Left cardiac atrium (tissue), 4 donors: ENCODE measurements around the gene ADIG. TPM values are rescaled to one million over a fixed set of nuclear protein-coding genes. Genes with fewer than 3 reads are reported as not detected.
A peak's percentile ranks its signal among the peaks of the same experiment; 100 is the strongest.
"Not testable (repeated sequence)": the region's sequence is repeated elsewhere in the genome, so short reads cannot be mapped to it uniquely, and the experiment has no call there.

ENCODE experiments used
- ATAC-seq, 2 donors: fragments of 200-7000 bp; cut with Tn5 transposase; one replicate each; pipeline ENCODE4 v1.9.1; 2020; ENCODE audit warnings: mild to moderate bottlenecking in 2 of 2, moderate library complexity in 2 of 2
- DNase-seq: peaks from one replicate; pipeline ENCODE4 v3.0.0-alpha.2; 2020
- intact Hi-C, 2 donors: fragments of 100-400 bp; cut with DNase I; formaldehyde crosslinking; loops; one replicate each; pipeline versions ENCODE4 v1.14.1 to v1.15.1; 2022 to 2023
- total RNA-seq, 2 donors: library from RNA; stranded (reverse); fragmentation: NEBNext Ultra II Directional; extraction: Animal tissue kit (Norgen Biotek cat#: 25700); gene quantifications; one replicate each; pipeline ENCODE4 v1.2.1, GENCODE V29; 2021
- donor health status: DM: no; HTN: yes; CAD: no.
- donor health status: DM: no; HTN: yes; CAD: no; lungs with severe emphysema.
- donor health status: DM: yes; HTN: yes; CAD: no.
- donor health status: Dilated cardiomyopathy.

Gene ADIG
- total RNA-seq, 2 donors from 2014 or later: not detected

DNA sequence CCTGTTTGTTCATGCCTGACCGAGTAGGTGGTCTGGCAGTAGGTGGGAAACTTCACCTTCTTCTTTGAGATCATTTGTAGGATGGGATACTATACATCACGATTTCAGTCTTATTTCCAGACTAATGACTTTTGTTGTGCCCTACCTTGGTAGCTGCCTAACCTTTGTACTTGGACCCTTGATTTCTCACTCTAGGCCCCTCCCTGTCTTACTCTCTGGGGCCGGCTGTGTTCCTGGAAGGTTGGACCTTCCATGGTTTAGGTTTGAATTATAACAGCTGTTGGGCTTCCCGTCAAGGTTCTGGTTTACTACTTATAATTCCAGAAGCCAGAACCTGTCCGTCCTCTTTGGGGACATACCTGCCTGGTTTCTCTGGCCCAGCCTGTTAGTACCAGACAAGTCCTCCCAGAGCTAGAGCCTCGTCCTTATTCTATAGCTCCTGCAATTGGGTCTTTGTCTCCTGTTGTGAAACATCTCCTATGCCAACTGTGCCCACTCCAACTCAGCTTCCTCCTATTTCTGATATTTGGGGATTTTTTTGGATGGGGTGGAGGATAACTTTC is 14.9 kb upstream of the ADIG start:
- DNase-seq: no peak
- intact Hi-C loops: no loop called here
- ATAC-seq: no peak

DNA sequence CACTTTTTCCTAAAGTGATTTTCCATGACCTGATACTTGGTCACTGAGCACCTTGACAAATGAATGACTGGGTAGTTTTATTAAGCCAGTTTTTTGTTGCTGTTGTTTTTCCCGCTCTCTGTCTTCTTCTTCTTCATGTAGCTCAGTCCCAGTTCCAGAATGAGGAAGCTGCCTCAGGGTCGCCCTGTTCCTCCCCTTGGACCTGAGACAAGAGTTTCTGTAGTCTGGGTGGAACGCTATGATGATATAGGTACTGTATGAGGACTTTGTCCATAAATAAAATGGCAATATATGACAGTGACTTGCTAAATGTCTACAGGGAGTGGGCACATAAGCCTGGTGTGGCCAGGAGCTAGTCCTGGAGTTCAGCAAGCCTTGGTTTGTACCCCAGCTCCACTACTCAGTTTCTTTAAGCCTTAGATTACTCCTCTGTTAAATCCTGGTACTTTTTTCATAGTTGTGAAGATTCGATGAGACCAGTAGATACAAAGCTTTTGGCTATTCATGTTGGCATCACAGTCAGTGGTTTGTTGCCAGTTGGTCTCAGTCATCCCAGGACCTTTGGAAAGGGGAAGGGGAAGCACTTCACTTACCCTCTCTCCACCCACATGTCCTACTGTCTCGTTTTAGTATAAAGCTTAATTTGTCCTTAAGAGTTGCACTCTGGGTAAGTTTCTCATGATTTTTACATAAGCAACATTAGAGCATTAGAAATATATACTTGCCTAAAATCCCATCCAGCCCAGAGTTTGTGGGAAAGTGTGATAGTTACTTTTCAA is 11.1 kb upstream of the ADIG start:
- ATAC-seq (peak in 1 of 2 donors; percentile 30), DNase-seq (no peak)
- intact Hi-C loops: no loop called here

DNA sequence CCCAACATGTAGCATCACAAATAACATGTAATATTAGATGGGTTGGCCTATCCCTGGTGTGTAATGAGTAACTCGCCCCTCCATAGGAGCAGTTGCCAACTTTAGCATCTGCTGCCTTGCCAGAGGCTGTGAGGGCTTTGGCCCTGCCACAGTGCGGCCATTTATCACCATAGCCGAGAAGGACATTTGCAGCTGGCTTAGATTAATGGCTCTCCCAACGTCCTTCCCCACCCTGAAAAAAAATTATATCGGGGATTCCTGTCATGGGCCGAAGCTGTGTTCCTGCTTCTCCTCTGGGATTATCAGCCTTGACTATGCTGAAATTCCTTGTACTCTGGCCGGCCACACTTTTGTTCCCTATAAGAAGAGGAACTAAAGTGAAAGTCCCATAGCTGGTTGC is 7.6 kb upstream of the ADIG start:
- DNase-seq (no peak), ATAC-seq (peak in 1 of 2 donors; percentile 38)
- intact Hi-C loops: no loop called here

DNA sequence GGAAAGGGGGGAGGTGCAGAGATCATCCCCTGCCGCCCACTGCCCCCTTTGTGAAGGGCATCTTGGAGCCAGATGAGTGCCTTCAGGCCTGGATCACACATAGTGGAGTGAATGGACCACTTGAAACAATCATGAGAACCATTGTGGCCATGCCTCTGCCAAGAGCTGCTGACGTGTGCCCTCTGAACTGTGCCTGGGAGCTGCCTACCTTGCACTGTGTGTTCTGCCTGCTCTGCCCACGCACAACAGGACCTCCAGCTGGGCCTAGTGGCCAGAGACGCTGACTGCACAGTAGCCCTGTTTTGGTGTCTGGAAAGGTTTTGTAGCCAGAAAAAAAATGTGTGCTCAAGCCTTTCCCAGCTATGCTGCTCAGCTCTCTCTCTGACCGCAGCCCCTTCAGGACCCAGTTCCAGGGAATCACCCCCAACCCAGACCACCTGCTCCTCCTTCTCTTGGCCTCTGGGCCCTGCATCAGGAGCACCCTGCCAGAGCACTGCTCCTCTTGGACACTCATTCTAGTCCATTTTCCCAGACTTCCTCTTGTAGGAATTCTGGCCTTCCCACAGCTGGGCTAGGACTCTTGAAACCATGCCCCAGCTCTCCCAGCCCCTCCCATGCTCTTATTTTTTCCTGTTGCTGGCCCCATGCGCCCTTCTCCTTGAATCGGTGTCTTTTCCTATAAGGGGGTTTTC is 1.6 kb upstream of the ADIG start:
- ATAC-seq: peak; percentile 36 to 77
- intact Hi-C loops: no loop called here
- DNase-seq: peak; percentile 45

DNA sequence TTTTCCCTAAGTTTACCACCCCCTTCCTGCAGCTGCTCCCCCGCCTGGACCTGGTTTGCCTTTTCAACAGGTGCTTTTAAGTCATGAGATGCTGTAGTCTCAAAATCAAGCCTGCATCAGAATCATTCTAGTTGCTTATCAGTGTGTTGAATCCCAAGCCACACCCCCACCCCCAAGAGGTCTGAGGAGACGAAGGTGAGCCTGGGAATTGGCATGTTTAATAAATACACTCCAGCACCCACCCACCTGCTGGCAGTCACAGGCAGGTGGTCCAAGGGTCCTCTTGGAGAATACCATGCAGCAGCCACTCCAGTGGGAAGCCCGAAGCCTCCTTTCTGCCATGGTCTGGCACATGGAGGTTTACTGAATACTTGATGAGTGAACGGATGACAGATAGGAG is 1.1 kb upstream of the ADIG start:
- ATAC-seq (no peak), DNase-seq (no peak)
- intact Hi-C loops: no loop called here

DNA sequence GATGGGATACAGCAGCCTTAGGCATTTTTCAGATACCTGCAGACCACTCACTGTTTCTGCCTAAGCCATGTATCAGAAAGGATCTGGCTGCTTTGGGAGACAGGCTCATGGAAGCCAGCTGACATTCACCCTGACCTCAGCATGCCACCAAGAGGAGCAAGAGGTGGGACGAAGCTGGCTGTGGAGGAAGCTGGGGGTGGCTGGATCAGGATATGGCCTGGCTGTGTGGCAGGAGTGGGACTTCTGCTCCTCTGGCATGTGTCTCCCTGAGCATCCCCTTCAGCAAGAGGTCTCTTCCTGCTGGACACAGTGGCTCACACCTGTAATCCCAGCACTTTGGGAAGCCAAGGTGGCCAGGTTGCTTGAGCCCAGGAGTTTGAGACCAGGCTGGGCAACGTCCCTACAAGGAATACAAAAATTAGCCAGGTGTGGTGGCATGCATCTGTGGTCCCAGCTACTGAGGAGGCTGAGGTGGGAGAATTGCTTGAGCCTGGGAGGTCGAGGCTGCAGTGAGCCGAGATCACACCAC is 897 bp downstream of the ADIG start:
- DNase-seq (no peak), ATAC-seq (no peak)
- intact Hi-C loops: no loop called here

DNA sequence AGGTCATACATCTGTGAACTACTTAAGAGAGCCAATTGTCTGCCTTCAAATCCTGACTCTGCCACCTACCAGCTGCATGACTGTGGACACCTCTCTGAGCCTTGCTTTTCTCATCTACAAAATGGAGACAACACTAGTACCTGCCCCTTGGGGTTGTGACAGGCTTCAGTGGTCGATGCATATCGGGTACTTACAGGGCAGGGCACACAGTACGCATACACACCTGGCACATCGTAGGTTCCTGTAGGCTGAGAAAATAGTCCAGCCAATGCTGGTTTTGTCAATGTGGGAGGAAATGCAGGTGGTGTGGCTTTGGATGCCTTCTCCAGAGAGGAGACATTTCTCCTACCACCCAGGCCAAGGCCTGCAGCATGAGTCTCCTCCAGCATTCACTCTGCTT is 2.3 kb downstream of the ADIG start:
- intact Hi-C loops: no loop called here
- ATAC-seq: no peak
- DNase-seq: no peak

DNA sequence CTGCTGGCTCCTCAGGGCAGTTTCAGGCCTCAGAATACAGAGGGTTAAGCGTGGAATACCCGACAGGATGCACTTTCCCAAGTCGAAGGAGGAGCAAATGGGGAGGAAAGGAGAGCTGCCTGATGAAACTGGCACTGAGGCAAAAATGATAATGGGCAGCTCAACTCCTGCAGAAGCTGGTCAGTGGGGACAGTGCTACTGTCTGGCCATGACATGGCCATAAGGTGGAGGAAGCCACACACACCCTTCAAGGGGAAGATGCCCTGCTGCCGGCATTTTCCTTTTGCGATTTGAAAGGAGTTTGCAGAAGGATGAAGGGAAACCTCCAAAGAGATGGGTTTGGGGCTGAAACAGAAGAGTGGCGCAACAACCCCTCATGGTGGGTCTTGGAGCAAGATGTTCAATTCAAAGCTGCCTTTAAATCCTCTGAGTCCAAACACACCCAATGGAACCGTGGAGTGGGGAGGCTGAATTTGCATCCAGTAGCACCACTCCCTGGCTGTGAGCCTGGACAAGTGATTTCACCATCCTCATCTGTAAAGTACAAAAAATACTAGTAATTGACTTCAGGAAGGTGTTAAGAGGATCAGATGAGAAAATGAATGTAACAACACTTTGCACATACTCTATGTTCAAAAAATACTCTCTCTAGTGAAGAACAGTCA is 3.2 kb downstream of the ADIG start:
- intact Hi-C loops: no loop called here
- no peak for ATAC-seq
- DNase-seq: no peak

DNA sequence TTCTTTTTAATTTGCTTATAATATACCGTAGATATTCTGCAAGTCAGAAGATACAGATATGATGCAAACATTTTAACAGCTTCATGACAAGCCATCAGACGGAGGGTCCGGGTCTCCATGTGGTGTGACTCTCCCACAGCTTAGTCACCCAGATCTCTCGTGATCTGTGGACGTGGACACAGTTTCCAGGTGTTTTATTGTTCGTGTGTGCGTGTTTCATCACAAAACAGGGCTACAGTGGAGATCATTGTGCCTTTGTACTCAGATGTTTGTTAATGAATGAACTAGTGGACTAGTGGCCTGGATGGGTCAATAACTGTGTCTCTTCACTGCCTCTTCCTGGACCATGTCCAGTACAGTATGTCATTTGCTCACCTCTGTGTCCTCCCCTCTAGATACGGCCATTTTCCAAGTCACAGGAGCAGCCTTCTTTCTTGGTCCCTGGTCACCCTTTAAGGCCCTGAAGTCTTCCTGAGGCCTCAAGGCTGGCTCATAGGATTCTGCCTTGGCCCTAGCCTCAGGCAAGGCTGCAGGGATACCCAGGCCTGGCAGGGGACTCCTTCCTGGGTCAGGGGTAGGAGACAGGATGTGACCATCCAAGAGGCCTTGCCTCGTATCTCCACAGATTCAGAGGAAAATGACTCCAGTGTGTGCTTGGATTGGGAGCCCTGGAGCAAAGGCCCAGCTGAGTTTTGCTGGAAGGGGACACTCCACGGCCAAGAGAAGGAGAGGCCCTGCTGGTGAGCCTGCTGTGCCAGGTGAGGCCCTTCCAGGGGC is 4.6 kb downstream of the ADIG start:
- DNase-seq (no peak), ATAC-seq (no peak)
- intact Hi-C loops: no loop called here

DNA sequence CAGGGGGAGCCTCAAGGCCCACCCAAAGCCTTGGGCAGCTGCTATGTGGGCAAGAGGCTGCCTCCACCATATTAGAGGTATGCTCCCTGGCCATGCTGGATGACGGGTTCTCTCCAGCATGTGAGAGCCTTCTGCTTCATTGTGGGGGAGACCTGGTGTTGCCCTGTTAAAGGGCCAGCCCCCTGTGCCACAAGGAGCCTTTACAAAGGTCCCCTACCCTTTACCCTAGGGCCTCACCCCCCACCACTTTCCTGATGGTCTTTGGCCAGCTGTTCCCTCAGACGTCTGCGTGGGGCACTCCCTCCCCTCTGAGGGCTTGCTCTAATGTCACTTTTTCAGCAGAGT is 5.2 kb downstream of the ADIG start:
- intact Hi-C loops: no loop called here
- DNase-seq (no peak), ATAC-seq (no peak)

DNA sequence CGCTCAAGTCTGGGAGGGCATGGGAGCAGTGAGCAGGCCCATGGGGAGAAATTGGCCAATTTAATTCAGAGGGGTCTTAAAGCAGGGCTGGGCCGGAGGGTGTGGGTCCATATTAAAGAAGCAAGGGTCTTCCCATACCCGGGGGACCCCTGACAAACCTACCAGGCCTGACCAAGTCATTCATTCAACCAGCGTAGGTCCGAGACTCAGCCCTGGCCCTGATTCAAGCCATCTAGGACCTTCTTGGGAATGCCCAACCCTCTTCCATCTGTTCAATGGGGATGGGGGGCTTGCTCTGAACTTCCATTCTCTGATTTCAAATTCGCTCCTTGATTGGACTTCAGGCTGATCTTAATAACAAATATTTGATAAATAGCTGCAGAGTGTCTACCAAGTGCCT is 7.3 kb downstream of the ADIG start:
- ATAC-seq (no peak), DNase-seq (no peak)
- intact Hi-C loops: no loop called here

DNA sequence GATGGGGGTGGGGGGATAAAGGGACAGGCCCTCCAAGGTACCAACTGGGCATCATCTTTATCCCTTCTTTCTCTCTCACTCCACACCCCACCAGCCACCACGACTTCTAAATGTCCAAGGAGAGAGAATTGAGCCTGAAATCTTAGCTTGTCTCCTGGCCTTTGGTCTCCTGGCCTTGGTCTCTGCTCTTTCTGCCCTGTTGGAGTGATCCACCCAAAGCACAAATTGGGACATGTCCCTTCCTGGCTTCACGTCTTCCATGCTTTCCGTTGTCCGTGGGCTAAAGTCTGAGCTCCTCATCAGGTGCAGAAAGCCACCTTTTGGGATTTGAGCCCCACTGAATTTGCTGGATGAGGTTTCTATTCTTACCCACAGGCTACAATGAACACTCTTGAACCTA is 8.4 kb downstream of the ADIG start:
- no peak for ATAC-seq
- DNase-seq: no peak
- intact Hi-C loops: no loop called here

DNA sequence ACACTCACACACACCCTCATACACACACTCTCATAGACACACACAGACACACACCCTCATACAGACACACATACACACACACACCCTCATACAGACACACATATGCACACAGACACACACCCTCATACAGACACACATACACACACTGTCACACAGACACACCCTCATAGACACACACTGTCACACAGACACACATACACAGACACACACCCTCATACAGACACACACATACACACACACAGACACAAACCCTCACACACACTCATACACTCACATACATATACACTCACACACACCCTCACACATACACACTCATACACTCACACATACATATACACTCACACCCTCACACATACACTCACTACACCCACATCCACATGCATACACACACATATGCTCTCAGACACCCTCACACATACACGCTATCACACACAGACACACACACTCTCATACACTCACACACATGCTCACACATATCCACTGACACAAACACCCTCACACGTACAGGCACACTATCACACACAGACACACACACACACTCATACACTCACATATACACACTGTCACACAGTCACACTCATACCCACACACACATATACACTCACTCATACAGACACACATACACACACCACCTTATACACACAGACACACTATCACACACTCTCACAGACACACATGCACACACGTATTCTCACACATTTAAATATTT is 9.1 kb downstream of the ADIG start:
- no peak for ATAC-seq
- DNase-seq: no peak
- intact Hi-C loops: no loop called here

DNA sequence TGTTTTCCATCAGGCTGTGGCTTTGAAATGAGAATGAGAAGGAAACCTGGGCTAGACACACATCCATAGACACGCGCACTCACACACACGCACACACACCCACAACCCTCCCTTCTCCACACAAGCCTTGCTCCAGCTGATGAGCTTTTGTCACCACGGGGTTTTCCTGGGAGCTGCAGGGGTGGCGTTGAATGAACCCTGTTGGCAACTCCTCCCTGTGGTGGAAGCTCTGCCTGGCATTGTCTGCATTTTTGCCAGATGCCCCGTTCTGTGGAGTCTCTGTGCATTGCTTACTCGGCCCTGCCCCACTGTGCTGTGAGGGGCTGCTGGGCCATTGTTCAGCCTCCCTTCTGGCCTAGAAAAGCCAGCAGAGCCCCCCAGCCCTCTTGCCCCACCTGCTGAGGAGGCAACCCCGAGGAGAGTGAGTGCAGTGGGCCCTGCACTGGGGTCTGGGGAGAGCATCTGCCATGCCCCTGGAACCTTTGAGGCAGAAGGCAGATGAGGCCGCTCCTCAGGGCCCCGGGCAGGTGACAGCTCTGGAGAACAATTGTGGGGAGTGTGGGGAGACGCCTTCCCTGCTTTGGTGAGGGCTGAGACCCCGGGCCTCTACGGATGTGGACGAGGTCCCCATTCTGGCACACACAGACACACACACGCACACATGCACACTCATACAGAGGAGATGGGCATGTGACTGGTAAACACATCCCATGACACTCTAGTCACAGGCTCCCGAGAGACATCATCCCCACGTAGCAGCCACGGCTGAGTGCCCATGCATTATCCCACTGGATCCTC is 9.9 kb downstream of the ADIG start:
- no peak for ATAC-seq
- intact Hi-C loops: no loop called here
- no peak for DNase-seq

DNA sequence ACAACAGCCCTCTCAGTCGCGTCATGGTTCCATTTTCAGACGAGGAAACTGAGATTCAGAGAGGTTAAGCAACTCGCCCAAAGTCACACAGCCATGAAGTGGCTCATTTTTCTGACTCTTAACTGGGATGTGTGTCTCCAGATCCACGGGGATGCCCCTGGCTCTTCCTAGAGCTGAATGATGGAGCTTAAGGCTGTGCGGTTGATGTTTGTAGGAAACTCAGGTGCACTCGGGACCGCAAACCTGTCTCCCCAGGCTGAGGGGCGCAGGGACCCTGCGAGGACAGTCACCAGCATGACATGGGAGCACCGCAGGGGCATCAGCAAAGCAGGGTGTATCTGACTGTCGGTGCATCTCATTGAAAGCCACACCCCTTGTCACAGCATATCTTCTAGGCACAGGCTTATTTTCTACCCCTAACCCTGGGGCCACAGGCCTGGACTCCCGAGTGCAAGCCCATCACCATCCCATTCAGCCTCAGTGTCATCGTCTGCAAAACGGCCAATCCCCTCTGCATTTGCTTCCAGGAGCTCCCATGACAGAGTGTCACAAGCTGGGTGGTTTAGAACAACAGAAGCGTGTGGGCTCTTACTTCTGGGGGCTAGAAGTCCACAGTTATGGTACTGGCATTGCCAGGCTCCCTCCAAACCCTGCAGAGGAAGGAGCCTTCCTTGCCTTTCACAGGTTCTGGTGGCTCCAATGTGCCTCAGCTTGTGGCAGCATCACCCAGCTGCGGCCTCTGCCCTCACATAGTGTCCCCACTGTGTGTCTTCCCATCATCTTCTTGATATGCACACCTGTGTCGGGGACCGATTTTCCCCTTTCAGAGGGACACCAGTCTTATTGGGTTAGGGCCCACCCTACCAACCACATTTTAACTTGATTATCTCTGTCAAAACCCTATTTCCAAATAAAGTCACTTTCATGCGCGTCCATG is 10.7 kb downstream of the ADIG start:
- DNase-seq (no peak), ATAC-seq (no peak)
- intact Hi-C loops: no loop called here

DNA sequence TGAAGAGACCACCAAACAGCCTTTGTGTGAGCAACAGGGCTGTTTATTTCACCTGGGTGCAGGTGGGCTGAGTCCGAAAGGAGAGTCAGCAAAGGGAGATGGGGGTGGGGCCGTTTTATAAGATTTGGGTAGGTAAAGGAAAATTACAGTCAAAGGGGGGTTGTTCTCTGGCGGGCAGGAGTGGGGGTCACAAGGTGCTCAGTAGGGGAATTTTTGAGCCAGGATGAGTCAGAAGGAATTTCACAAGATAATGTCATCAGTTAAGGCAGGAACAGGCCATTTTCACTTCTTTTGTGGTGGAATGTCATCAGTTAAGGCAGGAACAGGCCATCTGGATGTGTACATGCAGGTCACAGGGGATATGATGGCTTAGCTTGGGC is 11.4 kb downstream of the ADIG start:
- intact Hi-C loops, DNase-seq, ATAC-seq: not testable (repeated sequence)

DNA sequence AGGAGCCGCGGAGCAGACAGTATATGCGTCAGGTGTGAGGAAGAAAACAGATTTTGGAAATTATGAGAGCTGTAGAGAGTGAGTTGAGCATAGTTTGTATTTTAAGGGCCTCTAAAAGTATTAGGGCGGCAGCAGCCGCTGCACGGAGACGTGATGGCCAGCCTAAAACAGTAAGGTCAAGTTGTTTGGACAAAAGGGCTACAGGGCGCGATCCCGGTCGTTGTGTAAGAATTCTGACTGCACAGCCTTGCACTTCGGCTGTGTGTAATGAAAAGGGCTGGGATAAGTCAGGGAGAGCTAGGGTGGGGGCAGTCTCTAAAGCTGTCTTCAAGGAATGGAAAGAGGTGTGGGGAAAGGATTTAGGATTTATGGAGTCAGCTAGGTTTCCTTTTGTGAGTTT is 13.3 kb downstream of the ADIG start:
- ATAC-seq, intact Hi-C loops, DNase-seq: not testable (repeated sequence)
